SK-N-MC (cell line): Measurements from ENCODE around the gene AUTS2.

Experiments used
- FOXP2 ChIP-seq: optimal IDR thresholded peaks from 2 replicates; pipeline ENCODE3; 2011; ENCODE audit warnings: mild to moderate bottlenecking, moderate library complexity; ENCODE audit not compliant: insufficient read depth; ENCODE audit errors: extremely low read length, control extremely low read depth
- POLR2AphosphoS5 ChIP-seq: IDR thresholded peaks from 2 replicates; pipeline ENCODE4 v1.6.1; 2012; ENCODE audit warnings: mild to moderate bottlenecking, low read depth, low read length, borderline replicate concordance

- TF ChIP-seq POLR2AphosphoS5 (no peak), FOXP2 (no peak)
Measured at GRCh38 chr7:69927461-69927860, 329.2 kb downstream of the AUTS2 start.
